Gastroesophageal sphincter (tissue), 4 donors: ENCODE results near the gene SLC40A1. TPM values are rescaled to one million over a fixed set of nuclear protein-coding genes. Genes with fewer than 3 reads are reported as not detected.

Experiments used
- ATAC-seq: fragments of 150-250 bp; one replicate; pipeline ENCODE4 v1.9.1; 2016; ENCODE audit warnings: mild to moderate bottlenecking, moderate library complexity
- H3K27ac ChIP-seq, 4 donors: fragments of 200-600 bp; sonication (generic) in 3 of 4; 1 replicate in 3 of 4; 2 replicates in 1 of 4; pipeline ENCODE4 v1.5.1; 2016 to 2019
- H3K27me3 ChIP-seq: fragments of 200-600 bp; sonication (generic); one replicate; pipeline ENCODE4 v1.5.1; 2019
- H3K36me3 ChIP-seq, 2 donors: fragments of 200-600 bp; sonication (generic); one replicate each; pipeline ENCODE4 v1.5.1; 2019; ENCODE audit warnings: control low read depth in 1 of 2
- H3K4me1 ChIP-seq, 3 donors: fragments of 200-600 bp; sonication (generic); 1 replicate in 2 of 3; 2 replicates in 1 of 3; pipeline ENCODE4 v1.5.1; 2016 to 2019; ENCODE audit warnings: control low read depth in 2 of 3
- H3K4me3 ChIP-seq, 2 donors: fragments of 200-600 bp; sonication (generic); one replicate each; pipeline ENCODE4 v1.5.1; 2019; ENCODE audit warnings: mild to moderate bottlenecking in 1 of 2, moderate library complexity in 1 of 2
- H3K9me3 ChIP-seq, 3 donors: fragments of 200-600 bp; sonication (generic); one replicate each; pipeline ENCODE4 v1.5.1; 2017 to 2019; ENCODE audit warnings: control low read depth in 2 of 3
- EP300 ChIP-seq: sonication (generic); formaldehyde crosslinking; IDR thresholded peaks from one replicate; pipeline ENCODE4 v1.6.1; 2017; ENCODE audit warnings: antibody characterized with exemption, mild to moderate bottlenecking
- POLR2A ChIP-seq, 2 donors: fragments of 450-650 bp; IDR thresholded peaks; one replicate each; pipeline ENCODE4 v1.6.1; 2017; ENCODE audit warnings: antibody characterized with exemption in 2 of 2, mild to moderate bottlenecking in 2 of 2, moderate library complexity in 1 of 2
- POLR2AphosphoS5 ChIP-seq: sonication (generic); formaldehyde crosslinking; IDR thresholded peaks from one replicate; pipeline ENCODE4 v1.6.1; 2017; ENCODE audit warnings: antibody characterized with exemption
- WGBS, 2 donors: methylation state at CpG; one replicate each; pipeline ENCODE4 v1.1.5; 2018; ENCODE audit warnings: low coverage in 1 of 2; 5-methylcytosine and 5-hydroxymethylcytosine counted together
- total RNA-seq, 4 donors: library from RNA; depleted of rRNA; stranded (reverse); fragments of >200 nt; gene quantifications; one replicate each; pipeline ENCODE4 v1.1.0, GENCODE V29; 2016
- TF ChIP-seq, protein P1 (sequence below), 4 experiments: fragments of 200-600 bp in 2 of 4; fragments of 450-650 bp in 2 of 4; sonication (generic) in 1 of 4; IDR thresholded peaks; one replicate each; pipeline ENCODE4 v1.5.1; 2017 to 2019; ENCODE audit warnings: antibody characterized with exemption in 4 of 4, mild to moderate bottlenecking in 2 of 4, moderate library complexity in 2 of 4

Gene SLC40A1
- total RNA-seq, 4 donors from 2014 or later = 32.1 to 96.3 (median 57.2) TPM

DNA sequence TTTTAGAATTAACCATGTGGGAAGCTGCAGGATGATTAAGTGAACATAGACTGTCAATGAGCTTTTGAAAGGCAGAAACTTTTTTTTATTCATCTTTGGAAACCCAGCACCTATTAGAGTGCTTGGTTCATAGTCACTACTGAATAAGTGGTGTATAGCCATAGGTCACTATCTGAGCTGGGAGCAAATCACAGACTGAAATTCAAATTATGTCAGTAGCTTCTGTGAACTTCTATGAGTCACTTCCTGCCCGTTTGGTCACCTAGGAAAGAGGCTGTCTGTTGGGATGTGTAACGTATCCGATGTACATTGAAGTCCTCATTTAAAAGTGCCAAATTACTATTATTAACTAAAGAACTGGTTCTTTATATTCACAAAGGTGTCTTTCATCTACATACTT, 20.5 kb upstream of the SLC40A1 start:
- Histone ChIP-seq H3K9me3 (no peaks in the 10 kb centered on the region), H3K36me3 (no peaks in the 10 kb centered on the region), H3K4me3 (no peak overlapping the region), H3K27me3 (no peaks in the 10 kb centered on the region), H3K4me1 (no peaks in the 10 kb centered on the region), H3K27ac (no peak overlapping the region)
- ATAC-seq = no peak
- TF ChIP-seq POLR2AphosphoS5 = no peak
- no peak for TF ChIP-seq EP300
- TF ChIP-seq, protein P1, sequence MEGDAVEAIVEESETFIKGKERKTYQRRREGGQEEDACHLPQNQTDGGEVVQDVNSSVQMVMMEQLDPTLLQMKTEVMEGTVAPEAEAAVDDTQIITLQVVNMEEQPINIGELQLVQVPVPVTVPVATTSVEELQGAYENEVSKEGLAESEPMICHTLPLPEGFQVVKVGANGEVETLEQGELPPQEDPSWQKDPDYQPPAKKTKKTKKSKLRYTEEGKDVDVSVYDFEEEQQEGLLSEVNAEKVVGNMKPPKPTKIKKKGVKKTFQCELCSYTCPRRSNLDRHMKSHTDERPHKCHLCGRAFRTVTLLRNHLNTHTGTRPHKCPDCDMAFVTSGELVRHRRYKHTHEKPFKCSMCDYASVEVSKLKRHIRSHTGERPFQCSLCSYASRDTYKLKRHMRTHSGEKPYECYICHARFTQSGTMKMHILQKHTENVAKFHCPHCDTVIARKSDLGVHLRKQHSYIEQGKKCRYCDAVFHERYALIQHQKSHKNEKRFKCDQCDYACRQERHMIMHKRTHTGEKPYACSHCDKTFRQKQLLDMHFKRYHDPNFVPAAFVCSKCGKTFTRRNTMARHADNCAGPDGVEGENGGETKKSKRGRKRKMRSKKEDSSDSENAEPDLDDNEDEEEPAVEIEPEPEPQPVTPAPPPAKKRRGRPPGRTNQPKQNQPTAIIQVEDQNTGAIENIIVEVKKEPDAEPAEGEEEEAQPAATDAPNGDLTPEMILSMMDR (IDR thresholded peaks at IDR 0.05) = no peak
- TF ChIP-seq POLR2A (IDR thresholded peaks at IDR 0.05) = no peak
- WGBS, 2 donors = 62 to 82% methylated on average over 3 of the region's 3 CpGs

DNA sequence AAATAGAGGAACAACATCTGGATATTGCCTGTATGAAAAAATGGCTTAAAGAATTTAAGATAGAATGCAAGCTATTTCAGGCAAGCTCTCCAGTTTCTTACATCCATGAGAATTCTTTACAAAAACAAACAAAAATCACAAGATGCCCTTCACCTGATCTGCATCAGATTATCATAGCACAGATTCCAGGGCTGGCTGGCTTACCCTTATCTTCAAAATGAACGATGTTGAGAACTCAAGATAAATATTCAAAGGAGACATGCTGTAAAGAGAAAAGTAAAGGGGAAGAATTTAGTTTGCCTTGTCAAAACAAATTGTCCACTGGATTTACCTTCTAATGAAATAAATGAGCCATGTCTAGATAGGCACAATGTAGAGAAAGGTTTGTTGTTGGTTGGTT, 18.7 kb upstream of the SLC40A1 start:
- H3K4me3 ChIP-seq = no peak overlapping the region
- ATAC-seq = no peak
- no peaks in the 10 kb centered on the region for H3K9me3 ChIP-seq
- H3K4me1 ChIP-seq = no peaks in the 10 kb centered on the region
- 21 to 29% methylated on average over 1 of the region's 1 CpG for WGBS, 2 donors
- H3K36me3 ChIP-seq = no peaks in the 10 kb centered on the region
- no peak overlapping the region for H3K27ac ChIP-seq
- no peaks in the 10 kb centered on the region for H3K27me3 ChIP-seq
- TF ChIP-seq, protein P1 (IDR thresholded peaks at IDR 0.05) = no peak
- TF ChIP-seq POLR2A (IDR thresholded peaks at IDR 0.05) (no peak), POLR2AphosphoS5 (no peak), EP300 (no peak)

DNA sequence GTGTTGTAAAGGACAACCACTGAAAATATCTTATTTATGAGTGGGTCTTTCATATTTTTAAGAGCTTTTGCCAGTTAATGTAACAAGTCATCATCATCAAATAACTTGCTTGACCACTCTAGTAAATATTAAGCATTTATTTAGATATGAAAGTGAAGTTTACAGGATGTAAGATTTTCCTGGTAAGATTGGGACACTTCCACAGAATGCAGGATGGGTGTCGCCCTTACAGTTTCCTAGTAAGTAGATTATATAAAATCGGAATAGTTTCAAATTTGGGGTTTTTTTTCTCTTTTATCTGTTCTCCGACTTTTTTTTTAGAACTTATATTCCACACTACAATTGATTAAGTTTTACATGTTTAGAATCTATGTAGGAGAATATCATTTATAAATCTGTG, 14.8 kb upstream of the SLC40A1 start:
- Histone ChIP-seq H3K27me3 (no peaks in the 10 kb centered on the region), H3K36me3 (no peaks in the 10 kb centered on the region), H3K27ac (no peak overlapping the region), H3K4me1 (no peaks in the 10 kb centered on the region), H3K9me3 (no peaks in the 10 kb centered on the region), H3K4me3 (no peak overlapping the region)
- 57 to 72% methylated on average over 3 of the region's 3 CpGs for WGBS, 2 donors
- ATAC-seq = no peak
- no peak for TF ChIP-seq POLR2AphosphoS5
- no peak for TF ChIP-seq EP300
- TF ChIP-seq, protein P1 (IDR thresholded peaks at IDR 0.05) = no peak
- TF ChIP-seq POLR2A (IDR thresholded peaks at IDR 0.05) = no peak

DNA sequence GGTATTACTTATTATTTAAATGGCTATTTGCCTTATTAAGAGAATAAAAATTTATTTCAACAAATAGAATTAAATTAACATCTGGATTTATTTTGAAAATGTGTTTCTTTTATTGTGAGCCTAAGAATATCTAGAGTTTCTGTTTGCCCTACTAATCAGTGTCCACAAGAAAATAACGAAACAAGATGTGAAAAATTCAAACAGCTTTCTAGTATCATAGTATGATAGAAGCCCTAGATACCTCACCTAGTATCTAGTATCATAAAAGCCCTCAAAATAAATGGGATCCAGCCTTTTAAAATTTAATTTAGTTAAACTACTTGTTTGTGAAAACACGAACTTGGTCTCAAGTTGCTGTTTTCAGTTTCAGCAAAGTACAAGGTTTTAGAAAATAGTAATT, 13.7 kb upstream of the SLC40A1 start:
- no peak overlapping the region for H3K4me3 ChIP-seq
- H3K9me3 ChIP-seq = no peaks in the 10 kb centered on the region
- no peak for ATAC-seq
- no peak overlapping the region for H3K27ac ChIP-seq
- no peaks in the 10 kb centered on the region for H3K36me3 ChIP-seq
- WGBS, 2 donors = 95 to 98% methylated on average over 2 of the region's 2 CpGs
- no peaks in the 10 kb centered on the region for H3K27me3 ChIP-seq
- no peak for TF ChIP-seq POLR2AphosphoS5
- TF ChIP-seq, protein P1 (IDR thresholded peaks at IDR 0.05) = no peak
- H3K4me1 ChIP-seq = no peaks in the 10 kb centered on the region

DNA sequence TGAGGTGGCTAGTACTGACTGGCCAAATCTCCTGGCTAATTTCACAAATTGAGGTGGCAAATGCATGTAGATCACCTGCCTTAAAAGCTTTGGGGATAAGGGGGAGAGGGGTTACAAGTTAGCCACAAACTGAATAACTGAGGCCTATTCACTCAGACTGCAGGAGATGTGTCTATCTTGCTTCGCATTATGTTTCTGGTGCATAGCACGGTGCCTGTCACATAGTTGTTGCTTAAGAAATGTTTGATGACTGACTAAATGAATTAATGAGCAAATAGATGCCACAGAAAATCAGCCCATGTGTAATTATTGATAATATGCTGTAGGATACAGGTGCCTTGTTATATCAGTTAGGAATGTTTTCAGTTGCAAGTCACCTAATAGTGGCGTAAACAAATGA, 12.5 kb upstream of the SLC40A1 start:
- no peaks in the 10 kb centered on the region for H3K9me3 ChIP-seq
- H3K4me1 ChIP-seq = no peaks in the 10 kb centered on the region
- no peak overlapping the region for H3K27ac ChIP-seq
- TF ChIP-seq POLR2A (IDR thresholded peaks at IDR 0.05) (no peak), POLR2AphosphoS5 (no peak), EP300 (no peak)
- TF ChIP-seq, protein P1 (IDR thresholded peaks at IDR 0.05) = no peak
- ATAC-seq = no peak
- no peaks in the 10 kb centered on the region for H3K36me3 ChIP-seq
- H3K27me3 ChIP-seq = no peaks in the 10 kb centered on the region
- WGBS, 2 donors = 96 to 97% methylated on average over 3 of the region's 3 CpGs
- no peak overlapping the region for H3K4me3 ChIP-seq
